Right atrium auricular region (tissue), 2 donors: Measurements from ENCODE around the gene SLC22A6. TPM values are rescaled to one million over a fixed set of nuclear protein-coding genes. Genes with fewer than 3 reads are reported as not detected.

Experiments used
- DNase-seq: peaks from one replicate; pipeline ENCODE4 v3.0.0-alpha.2; 2019; ENCODE audit warnings: low spot score
- H3K27ac ChIP-seq, 2 donors: fragments of 200-600 bp; sonication (generic); 1 replicate in 1 of 2; 2 replicates in 1 of 2; pipeline ENCODE4 v1.5.1; 2016 to 2019
- H3K27me3 ChIP-seq, 2 donors: fragments of 200-600 bp; sonication (generic); one replicate each; pipeline versions ENCODE4 v1.5.1 to v1.6.0; 2017 to 2019
- H3K36me3 ChIP-seq: fragments of 200-600 bp; sonication (generic); one replicate; pipeline ENCODE4 v1.5.1; 2016
- H3K4me1 ChIP-seq, 2 donors: fragments of 200-600 bp; sonication (generic); one replicate each; pipeline versions ENCODE4 v1.5.1 to v1.6.0; 2017 to 2019
- H3K4me3 ChIP-seq, 2 donors: fragments of 200-600 bp; sonication (generic); 1 replicate in 1 of 2; 2 replicates in 1 of 2; pipeline ENCODE4 v1.5.1; 2017 to 2019; ENCODE audit warnings: mild to moderate bottlenecking in 1 of 2, moderate library complexity in 1 of 2
- H3K9me3 ChIP-seq, 2 donors: fragments of 200-600 bp; sonication (generic); one replicate each; pipeline ENCODE4 v1.5.1; 2019
- total RNA-seq, 2 donors: library from RNA; depleted of rRNA; stranded (reverse); fragments of >200 nt; gene quantifications; one replicate each; pipeline ENCODE4 v1.1.0, GENCODE V29; 2016
- TF ChIP-seq, protein P1 (sequence below), 2 donors: fragments of 200-600 bp; sonication (generic); IDR thresholded peaks; one replicate each; pipeline ENCODE4 v1.5.1; 2019; ENCODE audit warnings: antibody characterized with exemption in 2 of 2

Gene SLC22A6
- total RNA-seq, 2 donors from 2014 or later, result not detected

DNA sequence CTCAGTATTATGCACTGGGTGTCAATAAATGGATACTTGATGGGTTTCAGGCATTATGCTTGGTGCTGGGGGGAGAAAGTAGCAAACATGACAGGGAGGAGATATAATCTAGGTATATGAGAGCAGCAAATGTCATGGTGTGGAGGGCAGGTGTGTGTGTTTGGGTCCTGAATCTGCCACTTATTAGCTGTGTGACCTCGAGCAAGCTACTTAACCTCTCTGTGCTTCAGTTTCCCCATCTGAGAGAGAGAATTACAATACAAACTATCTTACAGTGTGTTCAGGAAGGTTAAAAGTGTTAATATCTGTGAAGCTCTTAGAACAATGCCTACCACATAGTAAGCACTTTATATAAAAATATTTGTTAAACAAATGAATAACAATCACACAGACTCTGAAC lies 28.1 kb upstream of the SLC22A6 start:
- Histone ChIP-seq H3K27me3 (no peaks in the 10 kb centered on the region), H3K36me3 (no peaks in the 10 kb centered on the region), H3K27ac (no peak overlapping the region), H3K4me1 (no peaks in the 10 kb centered on the region), H3K9me3 (no peaks in the 10 kb centered on the region), H3K4me3 (no peak overlapping the region)
- DNase-seq, result no peak
- TF ChIP-seq, protein P1, sequence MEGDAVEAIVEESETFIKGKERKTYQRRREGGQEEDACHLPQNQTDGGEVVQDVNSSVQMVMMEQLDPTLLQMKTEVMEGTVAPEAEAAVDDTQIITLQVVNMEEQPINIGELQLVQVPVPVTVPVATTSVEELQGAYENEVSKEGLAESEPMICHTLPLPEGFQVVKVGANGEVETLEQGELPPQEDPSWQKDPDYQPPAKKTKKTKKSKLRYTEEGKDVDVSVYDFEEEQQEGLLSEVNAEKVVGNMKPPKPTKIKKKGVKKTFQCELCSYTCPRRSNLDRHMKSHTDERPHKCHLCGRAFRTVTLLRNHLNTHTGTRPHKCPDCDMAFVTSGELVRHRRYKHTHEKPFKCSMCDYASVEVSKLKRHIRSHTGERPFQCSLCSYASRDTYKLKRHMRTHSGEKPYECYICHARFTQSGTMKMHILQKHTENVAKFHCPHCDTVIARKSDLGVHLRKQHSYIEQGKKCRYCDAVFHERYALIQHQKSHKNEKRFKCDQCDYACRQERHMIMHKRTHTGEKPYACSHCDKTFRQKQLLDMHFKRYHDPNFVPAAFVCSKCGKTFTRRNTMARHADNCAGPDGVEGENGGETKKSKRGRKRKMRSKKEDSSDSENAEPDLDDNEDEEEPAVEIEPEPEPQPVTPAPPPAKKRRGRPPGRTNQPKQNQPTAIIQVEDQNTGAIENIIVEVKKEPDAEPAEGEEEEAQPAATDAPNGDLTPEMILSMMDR (IDR thresholded peaks at IDR 0.05), result no peak

DNA sequence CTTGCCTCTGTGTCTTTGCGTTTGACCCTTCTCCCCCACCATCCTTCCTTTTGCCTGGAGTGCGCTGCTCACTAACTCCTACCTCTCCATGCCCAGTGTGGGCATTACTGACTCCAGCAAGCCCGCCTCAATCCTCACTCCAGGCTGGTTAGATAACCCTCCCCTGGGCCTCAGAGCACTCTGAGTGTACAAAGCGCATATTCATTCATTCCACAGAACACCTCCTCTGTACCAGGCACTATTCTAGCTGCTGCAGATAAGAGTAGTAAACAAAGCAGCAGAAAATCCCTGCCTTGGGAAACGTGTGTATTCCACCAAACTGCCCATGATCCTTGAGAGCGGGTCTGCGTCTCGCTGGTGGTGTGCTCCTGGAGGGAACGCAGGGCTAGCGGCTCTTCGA lies 27.7 kb upstream of the SLC22A6 start:
- Histone ChIP-seq H3K4me3 (no peak overlapping the region), H3K36me3 (no peaks in the 10 kb centered on the region), H3K27ac (no peak overlapping the region), H3K9me3 (no peaks in the 10 kb centered on the region), H3K27me3 (no peaks in the 10 kb centered on the region), H3K4me1 (no peaks in the 10 kb centered on the region)
- TF ChIP-seq, protein P1 (IDR thresholded peaks at IDR 0.05), result no peak
- DNase-seq, result no peak

DNA sequence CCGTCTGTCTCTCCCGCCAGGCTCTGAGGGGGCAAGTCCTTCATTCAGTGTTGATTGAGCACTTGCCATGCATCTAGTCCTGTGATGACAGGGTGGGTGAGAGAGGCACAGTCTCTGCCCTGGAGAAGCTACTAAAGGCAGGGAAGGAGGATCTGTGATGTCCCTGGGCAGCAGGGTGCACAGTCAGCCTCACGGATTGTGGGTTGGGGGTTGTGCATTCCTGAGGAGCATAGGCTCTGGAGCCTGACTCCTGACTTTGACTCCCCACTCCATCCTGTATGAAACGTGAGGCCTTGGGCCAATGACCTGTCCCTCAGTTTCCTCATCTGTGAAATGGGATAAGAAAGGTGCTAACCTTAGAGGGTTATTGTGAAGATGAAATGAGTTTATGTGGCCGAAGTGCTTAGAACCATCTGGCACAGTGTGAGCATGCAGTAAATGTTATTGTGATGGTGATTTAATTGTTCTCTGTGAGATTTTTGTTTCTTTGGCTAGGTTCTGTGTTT lies 26.2 kb upstream of the SLC22A6 start:
- DNase-seq, result no peak
- H3K4me1 ChIP-seq, result no peaks in the 10 kb centered on the region
- no peaks in the 10 kb centered on the region for H3K9me3 ChIP-seq
- H3K36me3 ChIP-seq, result no peaks in the 10 kb centered on the region
- no peak overlapping the region for H3K4me3 ChIP-seq
- no peaks in the 10 kb centered on the region for H3K27me3 ChIP-seq
- TF ChIP-seq, protein P1 (IDR thresholded peaks at IDR 0.05), result no peak
- H3K27ac ChIP-seq, result no peak overlapping the region

DNA sequence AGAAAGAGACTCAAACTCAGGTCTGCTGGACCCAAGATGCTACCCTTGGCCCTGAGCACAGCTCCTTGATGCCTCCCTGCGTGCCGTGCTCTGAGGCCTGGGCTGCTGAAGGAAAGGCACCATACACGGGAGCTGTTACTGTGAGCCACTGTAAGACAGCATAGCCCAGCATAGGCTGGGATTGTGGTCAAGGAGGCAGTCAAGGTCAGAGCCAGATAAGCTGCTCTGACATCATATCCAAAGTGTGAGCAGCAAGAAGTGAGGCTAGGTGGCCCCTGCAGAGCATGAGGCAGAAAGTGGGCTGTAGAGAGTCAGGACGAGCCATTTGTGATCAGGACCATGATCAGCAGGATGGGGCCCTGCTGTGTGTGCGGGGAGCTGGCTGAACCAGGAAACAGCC lies 23.2 kb upstream of the SLC22A6 start:
- Histone ChIP-seq H3K9me3 (no peaks in the 10 kb centered on the region), H3K4me1 (no peaks in the 10 kb centered on the region), H3K36me3 (no peaks in the 10 kb centered on the region), H3K27ac (no peak overlapping the region), H3K4me3 (no peak overlapping the region), H3K27me3 (no peaks in the 10 kb centered on the region)
- TF ChIP-seq, protein P1 (IDR thresholded peaks at IDR 0.05), result no peak
- no peak for DNase-seq

DNA sequence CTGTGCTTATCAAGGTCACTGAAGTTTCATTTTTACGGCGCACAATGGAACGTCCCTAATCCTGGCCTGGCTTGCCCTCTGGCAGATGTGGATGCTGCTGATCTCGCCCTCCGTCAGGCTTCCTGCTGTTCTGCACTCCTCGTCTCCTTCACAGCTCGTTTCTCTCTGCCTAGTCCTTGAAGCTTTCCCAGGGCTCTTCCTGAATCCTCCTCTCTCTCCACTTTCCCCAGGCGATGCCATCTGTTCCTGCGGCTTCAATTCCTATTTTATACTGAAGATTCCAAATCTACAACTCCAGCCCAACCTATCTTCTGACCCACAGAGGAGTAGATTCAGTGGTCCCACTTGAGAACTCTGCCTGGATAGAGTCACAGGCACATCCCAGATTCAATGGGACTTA lies 16.7 kb upstream of the SLC22A6 start:
- Histone ChIP-seq H3K9me3 (no peaks in the 10 kb centered on the region), H3K27ac (no peak overlapping the region), H3K36me3 (no peaks in the 10 kb centered on the region), H3K4me3 (no peak overlapping the region), H3K4me1 (no peaks in the 10 kb centered on the region), H3K27me3 (no peaks in the 10 kb centered on the region)
- no peak for DNase-seq
- TF ChIP-seq, protein P1 (IDR thresholded peaks at IDR 0.05), result no peak

DNA sequence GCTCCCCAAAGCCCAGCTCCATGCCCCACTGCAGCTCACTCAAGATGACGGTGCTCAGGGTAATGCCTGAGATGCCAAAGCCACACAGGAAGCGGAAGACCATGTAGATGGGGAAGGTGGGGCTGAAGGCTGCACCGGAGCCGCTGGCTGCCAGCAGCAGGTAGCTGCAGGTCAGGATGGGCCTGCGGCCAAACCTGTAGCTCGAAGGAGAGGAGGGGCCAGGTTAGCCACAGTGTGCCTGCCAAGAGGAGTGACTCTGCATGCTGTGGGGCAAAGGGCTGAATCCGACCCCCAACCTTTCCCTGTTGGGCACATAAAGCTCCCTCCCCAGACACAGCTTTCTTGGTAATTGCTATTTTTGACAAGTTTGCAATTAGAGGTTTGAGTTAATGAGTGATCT lies 14.9 kb upstream of the SLC22A6 start:
- TF ChIP-seq, protein P1 (IDR thresholded peaks at IDR 0.05), result no peak
- Histone ChIP-seq H3K4me1 (no peaks in the 10 kb centered on the region), H3K4me3 (no peak overlapping the region), H3K27ac (no peak overlapping the region), H3K36me3 (no peaks in the 10 kb centered on the region), H3K27me3 (no peaks in the 10 kb centered on the region), H3K9me3 (no peaks in the 10 kb centered on the region)
- DNase-seq, result no peak
